Muscle of leg (tissue), 11 donors: ENCODE measurements around the gene SNTG2. TPM values are rescaled to one million over a fixed set of nuclear protein-coding genes. Genes with fewer than 3 reads are reported as not detected.
A peak's percentile ranks its signal among the peaks of the same experiment; 100 is the strongest.

Experiments used
- DNase-seq: peaks from one replicate; pipeline ENCODE4 v3.0.0; 2013
- H3K27ac ChIP-seq: one replicate; pipeline ENCODE4 v1.5.1; 2013; ENCODE audit warnings: mild to moderate bottlenecking, low read length, control low read depth
- H3K27me3 ChIP-seq: one replicate; pipeline ENCODE4 v1.6.1; 2013; ENCODE audit warnings: low read length; ENCODE audit not compliant: control insufficient read depth, insufficient read depth
- H3K36me3 ChIP-seq: one replicate; pipeline ENCODE4 v1.6.1; 2013; ENCODE audit warnings: low read length; ENCODE audit not compliant: control insufficient read depth, insufficient read depth
- H3K4me1 ChIP-seq: one replicate; pipeline ENCODE4 v1.6.1; 2013; ENCODE audit warnings: low read length; ENCODE audit not compliant: control insufficient read depth, insufficient read depth
- H3K4me3 ChIP-seq: one replicate; pipeline ENCODE4 v1.5.1; 2013; ENCODE audit warnings: low read length, control low read depth
- H3K9me3 ChIP-seq: replicated peaks from 2 replicates; pipeline ENCODE4 v1.6.1; 2013; ENCODE audit warnings: low read depth, low read length; ENCODE audit not compliant: control insufficient read depth
- WGBS: methylation state at CpG from one replicate; pipeline ENCODE4 v1.1.5; 2013; ENCODE audit warnings: missing lambda C conversion rate; ENCODE audit not compliant: insufficient coverage; 5-methylcytosine and 5-hydroxymethylcytosine counted together
- polyA plus RNA-seq, 8 donors: library from polyadenylated mRNA; unstranded; fragments of 120-200 nt; gene quantifications; one replicate each; pipeline versions ENCODE4 v1.2.1 to v1.2.3, GENCODE V29; 2013; ENCODE audit warnings: inconsistent platforms in 1 of 8, low replicate concordance in 1 of 8; ENCODE audit not compliant: insufficient read length in 8 of 8, insufficient read depth in 1 of 8
- total RNA-seq: library from RNA; stranded (reverse); fragments of 120-200 nt; gene quantifications from one replicate; pipeline ENCODE4 v1.2.4, GENCODE V29; 2013

SNTG2 gene
- total and polyA plus RNA-seq, 9 donors = 0.20 to 0.41 (median 0.31) TPM; not detected in 4

GRCh38 chr2:1363367-1363766, 412.7 kb downstream of the SNTG2 start:
- H3K4me1 ChIP-seq = no peaks in the 10 kb centered on the region
- 100% methylated on average over 1 of the region's 2 CpGs for WGBS
- no peak for DNase-seq
- no peak overlapping the region for H3K27ac ChIP-seq
- H3K36me3 ChIP-seq = no peaks in the 10 kb centered on the region
- no peaks in the 10 kb centered on the region for H3K27me3 ChIP-seq
- H3K4me3 ChIP-seq = no peak overlapping the region
- H3K9me3 ChIP-seq = no peaks in the 10 kb centered on the region

GRCh38 chr2:1366546-1367134, 416.0 kb downstream of the SNTG2 start:
- Histone ChIP-seq H3K27me3 (no peaks in the 10 kb centered on the region), H3K4me1 (no peaks in the 10 kb centered on the region), H3K27ac (no peak overlapping the region), H3K4me3 (no peak overlapping the region), H3K36me3 (no peaks in the 10 kb centered on the region), H3K9me3 (no peaks in the 10 kb centered on the region)
- WGBS = 77% methylated on average over 15 of the region's 20 CpGs
- peak; percentile 13 for DNase-seq

- Histone ChIP-seq H3K9me3 (no peaks in the 10 kb centered on the region), H3K27me3 (no peaks in the 10 kb centered on the region), H3K4me3 (no peak overlapping the region), H3K27ac (no peak overlapping the region), H3K36me3 (no peaks in the 10 kb centered on the region), H3K4me1 (no peaks in the 10 kb centered on the region)
- 77% methylated on average over 4 of the region's 9 CpGs for WGBS
- DNase-seq = no peak
These were observed 417.0 kb downstream of the SNTG2 start for GRCh38 chr2:1367601-1368000.

- 79% methylated on average over 7 of the region's 10 CpGs for WGBS
- Histone ChIP-seq H3K4me3 (no peak overlapping the region), H3K27me3 (peaks cover 2% of the 10 kb centered on the region), H3K36me3 (no peaks in the 10 kb centered on the region), H3K9me3 (no peaks in the 10 kb centered on the region), H3K4me1 (no peaks in the 10 kb centered on the region), H3K27ac (no peak overlapping the region)
- DNase-seq = no peak
These were observed 419.3 kb downstream of the SNTG2 start for GRCh38 chr2:1369905-1370304.

- Histone ChIP-seq H3K4me1 (no peaks in the 10 kb centered on the region), H3K27me3 (peaks cover 2% of the 10 kb centered on the region), H3K36me3 (no peaks in the 10 kb centered on the region), H3K27ac (no peak overlapping the region), H3K4me3 (no peak overlapping the region), H3K9me3 (no peaks in the 10 kb centered on the region)
- DNase-seq = peak; percentile 83
- WGBS = 27% methylated on average over 4 of the region's 4 CpGs
These were observed 419.8 kb downstream of the SNTG2 start for GRCh38 chr2:1370461-1370860.

- no peak overlapping the region for H3K4me3 ChIP-seq
- no peaks in the 10 kb centered on the region for H3K9me3 ChIP-seq
- no peaks in the 10 kb centered on the region for H3K36me3 ChIP-seq
- H3K27ac ChIP-seq = no peak overlapping the region
- peak; percentile 34 for DNase-seq
- peaks cover 2% of the 10 kb centered on the region for H3K27me3 ChIP-seq
- 73% methylated on average over 9 of the region's 11 CpGs for WGBS
- H3K4me1 ChIP-seq = no peaks in the 10 kb centered on the region
These were observed 420.4 kb downstream of the SNTG2 start for GRCh38 chr2:1371082-1371481.

- no peaks in the 10 kb centered on the region for H3K4me1 ChIP-seq
- peaks cover 2% of the 10 kb centered on the region for H3K27me3 ChIP-seq
- DNase-seq = no peak
- no peak overlapping the region for H3K4me3 ChIP-seq
- H3K36me3 ChIP-seq = no peaks in the 10 kb centered on the region
- peak overlapping the region; percentile 3 for H3K27ac ChIP-seq
- no peaks in the 10 kb centered on the region for H3K9me3 ChIP-seq
- 45% methylated on average over 10 of the region's 12 CpGs for WGBS
These were observed 423.2 kb downstream of the SNTG2 start for GRCh38 chr2:1373830-1374229.

GRCh38 chr2:1374287-1374686, 423.6 kb downstream of the SNTG2 start:
- Histone ChIP-seq H3K27ac (peak overlapping the region; percentile 15), H3K27me3 (peaks cover 2% of the 10 kb centered on the region), H3K9me3 (no peaks in the 10 kb centered on the region), H3K4me1 (no peaks in the 10 kb centered on the region), H3K36me3 (no peaks in the 10 kb centered on the region), H3K4me3 (no peak overlapping the region)
- peak; percentile 55 for DNase-seq
- whole genome bisulfite sequencing = 38% methylated on average over 7 of the region's 11 CpGs

- Histone ChIP-seq H3K27me3 (peaks cover 2% of the 10 kb centered on the region), H3K9me3 (no peaks in the 10 kb centered on the region), H3K4me1 (no peaks in the 10 kb centered on the region), H3K4me3 (no peak overlapping the region), H3K27ac (no peak overlapping the region), H3K36me3 (no peaks in the 10 kb centered on the region)
- WGBS = 70% methylated on average over 13 of the region's 14 CpGs
- no peak for DNase-seq
These were observed 425.1 kb downstream of the SNTG2 start for GRCh38 chr2:1375794-1376193.

- peaks cover 4% of the 10 kb centered on the region for H3K27me3 ChIP-seq
- WGBS = 87% methylated on average over 3 of the region's 6 CpGs
- DNase-seq = no peak
- no peak overlapping the region for H3K27ac ChIP-seq
- no peaks in the 10 kb centered on the region for H3K36me3 ChIP-seq
- H3K4me1 ChIP-seq = no peaks in the 10 kb centered on the region
- no peak overlapping the region for H3K4me3 ChIP-seq
- H3K9me3 ChIP-seq = no peaks in the 10 kb centered on the region
These were observed 426.8 kb downstream of the SNTG2 start for GRCh38 chr2:1377473-1377872.
